ENCODE results near the gene POLR2H.

DNA sequence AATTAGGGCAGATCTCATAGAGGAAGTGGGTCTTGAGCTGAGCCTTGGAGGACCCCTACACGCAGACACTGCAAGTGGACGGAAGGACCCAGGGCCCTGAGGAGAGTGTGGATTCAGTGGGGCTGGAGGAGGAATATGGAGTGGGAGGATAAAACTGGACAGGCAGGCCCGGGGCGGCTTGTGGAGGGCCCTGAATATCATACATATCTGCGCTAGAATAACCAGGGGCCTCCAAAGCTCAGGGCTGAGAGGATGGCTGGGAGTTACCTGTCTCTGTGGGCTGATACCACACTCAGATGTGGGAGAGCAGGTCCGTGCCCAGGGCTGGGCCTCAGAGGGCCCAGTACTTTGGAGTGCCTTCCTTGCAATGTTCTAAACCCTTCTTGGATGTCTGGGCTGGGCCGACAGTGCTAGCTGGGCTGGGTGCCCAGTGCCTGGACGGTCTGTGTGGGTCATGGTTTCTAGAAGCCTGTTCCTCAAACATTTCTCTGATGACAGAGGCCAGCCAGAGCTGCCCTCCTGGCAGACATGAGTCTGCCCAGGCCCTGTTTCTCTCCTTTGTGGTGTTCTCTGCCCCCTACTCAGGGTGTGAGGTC, 47.9 kb downstream of the POLR2H start:
- TF ChIP-seq, protein P1, sequence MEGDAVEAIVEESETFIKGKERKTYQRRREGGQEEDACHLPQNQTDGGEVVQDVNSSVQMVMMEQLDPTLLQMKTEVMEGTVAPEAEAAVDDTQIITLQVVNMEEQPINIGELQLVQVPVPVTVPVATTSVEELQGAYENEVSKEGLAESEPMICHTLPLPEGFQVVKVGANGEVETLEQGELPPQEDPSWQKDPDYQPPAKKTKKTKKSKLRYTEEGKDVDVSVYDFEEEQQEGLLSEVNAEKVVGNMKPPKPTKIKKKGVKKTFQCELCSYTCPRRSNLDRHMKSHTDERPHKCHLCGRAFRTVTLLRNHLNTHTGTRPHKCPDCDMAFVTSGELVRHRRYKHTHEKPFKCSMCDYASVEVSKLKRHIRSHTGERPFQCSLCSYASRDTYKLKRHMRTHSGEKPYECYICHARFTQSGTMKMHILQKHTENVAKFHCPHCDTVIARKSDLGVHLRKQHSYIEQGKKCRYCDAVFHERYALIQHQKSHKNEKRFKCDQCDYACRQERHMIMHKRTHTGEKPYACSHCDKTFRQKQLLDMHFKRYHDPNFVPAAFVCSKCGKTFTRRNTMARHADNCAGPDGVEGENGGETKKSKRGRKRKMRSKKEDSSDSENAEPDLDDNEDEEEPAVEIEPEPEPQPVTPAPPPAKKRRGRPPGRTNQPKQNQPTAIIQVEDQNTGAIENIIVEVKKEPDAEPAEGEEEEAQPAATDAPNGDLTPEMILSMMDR (conservative IDR thresholded peaks at IDR 0.05): no peak
- TF ChIP-seq EZH2 (IDR thresholded peaks at IDR 0.05; ENCODE audit: low read depth): no peak

All from PC-9 (cell line).